Sigmoid colon (tissue), 4 donors: Measurements from ENCODE around the gene PINK1.

ENCODE experiments used
- CTCF ChIP-seq, 4 experiments: fragments of 450-650 bp in 3 of 4; fragments of 200-600 bp in 1 of 4; IDR thresholded peaks; one replicate each; pipeline ENCODE4 v1.5.1; 2016 to 2019; ENCODE audit warnings: antibody characterized with exemption in 4 of 4, mild to moderate bottlenecking in 3 of 4, moderate library complexity in 2 of 4
- EP300 ChIP-seq, 4 donors: sonication (generic); formaldehyde crosslinking; IDR thresholded peaks; one replicate each; pipeline ENCODE4 v1.6.1; 2017; ENCODE audit warnings: antibody characterized with exemption in 4 of 4

- TF ChIP-seq CTCF (IDR thresholded peaks at IDR 0.05) (no peak), EP300 (IDR thresholded peaks at IDR 0.05) (no peak)
These were observed 45.3 kb downstream of the PINK1 start for GRCh38 chr1:20678599-20678998.
